ENCODE results near the gene MRPL49.

The MRPL49 gene

DNA sequence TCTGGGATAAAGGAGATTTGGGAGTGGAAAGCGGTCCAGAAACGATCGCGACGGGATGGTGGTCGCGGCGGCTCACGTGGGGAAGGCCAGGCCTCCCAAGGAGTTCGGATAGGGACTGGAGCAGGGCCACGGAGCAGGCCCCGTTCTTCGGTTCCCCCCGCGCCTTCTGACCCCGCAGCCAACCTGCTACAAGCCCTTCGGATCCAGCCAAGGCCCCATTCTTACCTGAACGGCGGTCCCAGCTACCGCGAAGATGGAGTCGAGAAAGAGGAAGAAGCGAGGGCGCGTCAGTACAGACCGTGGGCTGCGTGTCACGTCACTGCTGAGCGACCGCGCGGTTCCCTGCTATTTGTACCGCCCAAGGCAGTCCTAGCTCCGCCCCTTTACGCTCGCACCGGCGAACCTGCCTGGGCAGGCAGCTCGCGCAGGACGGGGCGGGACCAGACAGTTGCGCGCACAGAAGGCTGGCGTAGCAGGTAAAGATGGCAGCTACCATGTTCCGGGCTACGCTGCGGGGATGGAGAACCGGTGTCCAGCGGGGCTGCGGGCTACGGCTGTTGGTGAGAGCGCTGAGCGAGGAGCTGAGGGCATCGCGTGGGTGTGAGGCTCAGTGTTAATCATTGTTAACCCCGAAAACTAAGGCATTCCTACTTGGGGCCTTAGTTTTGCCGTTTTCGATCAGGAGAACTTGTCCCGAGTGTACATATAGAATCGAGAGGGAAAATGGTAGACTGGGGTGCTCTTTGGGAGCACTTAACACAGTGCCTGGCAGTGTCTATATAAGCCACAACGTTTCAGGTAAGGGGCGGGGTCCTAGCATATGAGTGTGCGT lies at the start of gene MRPL49, which contains the start of gene FAU:
TSS of gene MRPL49 (plus strand) at position 457 of the 832 bp plus-strand sequence. CDS start at position 483, 26 bp downstream.
TSS of gene FAU (minus strand) at position 270 of the 832 bp plus-strand sequence. CDS start 321 bp downstream, outside the sequence.
- H3K9ac ChIP-seq (ENCODE audit: low read depth, low read length), result peak within 1 kb of the TSS; percentile 94
- H3K36me3 ChIP-seq (ENCODE audit: control insufficient read depth, insufficient read depth, low read length), result peaks cover 63% of the 10 kb centered on the region
- H3K27me3 ChIP-seq (ENCODE audit: control insufficient read depth, insufficient read depth, low read length), result no peaks in the 10 kb centered on the region
- peak within 1 kb of the TSS; percentile 84 for H3K4me3 ChIP-seq (ENCODE audit: low read depth, low read length)
- H3K9me3 ChIP-seq (ENCODE audit: control insufficient read depth, insufficient read depth, low read length), result no peaks in the 10 kb centered on the region
- H3K4me1 ChIP-seq (ENCODE audit: control insufficient read depth, insufficient read depth, low read length), result peaks cover 5% of the 10 kb centered on the region
- H3K27ac ChIP-seq (ENCODE audit: low read depth, low read length), result peak within 1 kb of the TSS; percentile 82

DNA sequence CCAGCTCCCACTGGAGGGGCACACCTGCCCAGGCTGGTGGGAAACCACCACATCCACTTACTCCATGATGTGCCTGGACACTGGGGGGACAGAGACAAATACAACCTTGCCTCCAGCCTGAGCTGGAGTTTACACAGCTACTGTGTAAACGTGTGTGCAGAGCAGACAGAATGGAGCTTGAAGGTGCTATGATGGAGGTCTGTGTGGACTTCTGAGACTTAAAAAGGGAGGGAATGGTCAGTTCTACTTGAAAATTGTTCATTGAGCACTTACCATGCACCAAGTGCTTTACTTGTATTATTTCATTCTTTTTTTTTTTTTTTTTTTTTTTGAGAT lies 49.5 kb upstream of the MRPL49 start:
- Histone ChIP-seq H3K4me1 (ENCODE audit: control insufficient read depth, insufficient read depth, low read length) (no peaks in the 10 kb centered on the region; the same call in 1 of the 2 replicates), H3K27ac (ENCODE audit: low read depth, low read length) (no peak overlapping the region), H3K27me3 (ENCODE audit: control insufficient read depth, insufficient read depth, low read length) (no peaks in the 10 kb centered on the region), H3K4me3 (ENCODE audit: low read depth, low read length) (no peak overlapping the region), H3K9me3 (ENCODE audit: control insufficient read depth, insufficient read depth, low read length) (no peaks in the 10 kb centered on the region), H3K9ac (ENCODE audit: low read depth, low read length) (no peak overlapping the region), H3K36me3 (ENCODE audit: control insufficient read depth, insufficient read depth, low read length) (peaks cover 19% of the 10 kb centered on the region)

GRCh38 chr11:65077451-65077850 lies 44.7 kb upstream of the MRPL49 start:
- H3K9ac ChIP-seq (ENCODE audit: low read depth, low read length), result no peak overlapping the region
- no peaks in the 10 kb centered on the region for H3K27me3 ChIP-seq (ENCODE audit: control insufficient read depth, insufficient read depth, low read length)
- H3K4me3 ChIP-seq (ENCODE audit: low read depth, low read length), result no peak overlapping the region
- H3K27ac ChIP-seq (ENCODE audit: low read depth, low read length), result no peak overlapping the region
- peaks cover 57% of the 10 kb centered on the region for H3K36me3 ChIP-seq (ENCODE audit: control insufficient read depth, insufficient read depth, low read length)
- H3K9me3 ChIP-seq (ENCODE audit: control insufficient read depth, insufficient read depth, low read length), result no peaks in the 10 kb centered on the region
- H3K4me1 ChIP-seq (ENCODE audit: control insufficient read depth, insufficient read depth, low read length), result no peaks in the 10 kb centered on the region

DNA sequence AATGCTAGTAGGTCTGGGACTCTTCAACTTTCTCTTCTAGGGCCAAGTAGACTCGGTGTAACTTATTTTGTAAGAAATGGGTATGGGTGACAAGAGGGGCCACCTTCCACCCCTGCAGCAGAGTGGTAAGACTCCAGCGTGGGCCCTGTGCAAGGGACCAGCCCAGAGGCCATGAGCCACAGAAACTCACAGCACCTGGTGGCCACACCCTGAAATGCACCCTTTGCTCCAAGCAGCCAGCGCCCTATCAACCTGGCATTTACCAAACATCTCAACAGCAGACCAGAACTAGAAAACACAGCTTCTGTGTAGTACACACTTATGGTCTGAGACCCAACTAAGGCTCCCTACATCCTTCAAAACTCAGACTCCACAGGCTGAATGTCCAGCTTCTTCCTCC lies 44.0 kb upstream of the MRPL49 start:
- H3K4me3 ChIP-seq (ENCODE audit: low read depth, low read length), result no peak overlapping the region
- no peak overlapping the region for H3K27ac ChIP-seq (ENCODE audit: low read depth, low read length)
- H3K27me3 ChIP-seq (ENCODE audit: control insufficient read depth, insufficient read depth, low read length), result no peaks in the 10 kb centered on the region
- peaks cover 5% of the 10 kb centered on the region for H3K4me1 ChIP-seq (ENCODE audit: control insufficient read depth, insufficient read depth, low read length)
- no peaks in the 10 kb centered on the region for H3K9me3 ChIP-seq (ENCODE audit: control insufficient read depth, insufficient read depth, low read length)
- H3K36me3 ChIP-seq (ENCODE audit: control insufficient read depth, insufficient read depth, low read length), result peaks cover 57% of the 10 kb centered on the region
- no peak overlapping the region for H3K9ac ChIP-seq (ENCODE audit: low read depth, low read length)

GRCh38 chr11:65078786-65079342 lies 43.3 kb upstream of the MRPL49 start:
- H3K9ac ChIP-seq (ENCODE audit: low read depth, low read length), result no peak overlapping the region
- H3K27me3 ChIP-seq (ENCODE audit: control insufficient read depth, insufficient read depth, low read length), result no peaks in the 10 kb centered on the region
- no peaks in the 10 kb centered on the region for H3K9me3 ChIP-seq (ENCODE audit: control insufficient read depth, insufficient read depth, low read length)
- H3K4me1 ChIP-seq (ENCODE audit: control insufficient read depth, insufficient read depth, low read length), result peaks cover 6% of the 10 kb centered on the region
- no peak overlapping the region for H3K27ac ChIP-seq (ENCODE audit: low read depth, low read length)
- no peak overlapping the region for H3K4me3 ChIP-seq (ENCODE audit: low read depth, low read length)
- H3K36me3 ChIP-seq (ENCODE audit: control insufficient read depth, insufficient read depth, low read length), result peaks cover 57% of the 10 kb centered on the region

DNA sequence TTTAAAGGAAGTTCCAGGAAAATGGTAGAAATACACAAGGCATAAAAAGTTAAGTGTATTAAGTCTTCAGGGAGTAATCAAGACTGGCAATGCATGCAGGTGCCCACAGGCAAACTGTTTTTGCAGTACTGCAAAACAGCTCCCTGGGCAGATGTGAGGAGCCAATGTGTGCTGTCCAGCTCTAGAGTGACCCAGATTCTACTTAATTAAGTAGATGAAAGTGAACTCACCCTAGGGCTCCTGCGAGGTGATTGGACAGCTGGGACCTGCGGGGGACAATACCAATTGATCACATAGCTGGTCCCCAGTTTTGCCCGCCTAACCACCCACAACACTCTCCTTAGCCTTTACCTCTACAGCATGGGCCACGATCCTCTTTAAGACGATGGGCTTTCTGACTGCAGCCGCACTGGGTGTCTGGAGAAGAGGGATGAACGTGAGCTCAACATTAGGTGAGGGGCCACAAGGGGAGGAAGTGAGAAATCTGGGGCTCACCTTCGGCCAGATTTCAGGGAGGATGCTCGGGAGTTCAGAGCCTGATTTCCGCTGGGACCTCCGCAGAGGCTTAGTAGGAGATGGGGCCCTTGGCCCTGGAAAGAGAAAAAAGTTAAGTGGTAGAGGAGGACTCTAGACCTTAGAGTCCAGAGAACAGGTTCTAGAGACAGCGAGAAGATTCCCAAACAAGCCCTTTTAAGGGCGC lies 38.8 kb upstream of the MRPL49 start:
- Histone ChIP-seq H3K27me3 (ENCODE audit: control insufficient read depth, insufficient read depth, low read length) (no peaks in the 10 kb centered on the region), H3K4me3 (ENCODE audit: low read depth, low read length) (peak overlapping the region; percentile 99), H3K36me3 (ENCODE audit: control insufficient read depth, insufficient read depth, low read length) (peaks cover 48% of the 10 kb centered on the region), H3K27ac (ENCODE audit: low read depth, low read length) (peak overlapping the region; percentile 97), H3K4me1 (ENCODE audit: control insufficient read depth, insufficient read depth, low read length) (peaks cover 6% of the 10 kb centered on the region), H3K9ac (ENCODE audit: low read depth, low read length) (peak overlapping the region; percentile 95), H3K9me3 (ENCODE audit: control insufficient read depth, insufficient read depth, low read length) (no peaks in the 10 kb centered on the region)

GRCh38 chr11:65083834-65084597 lies 38.1 kb upstream of the MRPL49 start, which contains the start of the genes CDCA5 and ZFPL1:
TSS of gene CDCA5 (minus strand) at chr11:65084040. CDS start at chr11:65083978, 62 bp downstream.
TSS of gene ZFPL1 (plus strand) at chr11:65084222. CDS start at chr11:65084699, 477 bp downstream.
- peaks cover 6% of the 10 kb centered on the region for H3K4me1 ChIP-seq (ENCODE audit: control insufficient read depth, insufficient read depth, low read length)
- H3K36me3 ChIP-seq (ENCODE audit: control insufficient read depth, insufficient read depth, low read length), result peaks cover 48% of the 10 kb centered on the region
- no peaks in the 10 kb centered on the region for H3K27me3 ChIP-seq (ENCODE audit: control insufficient read depth, insufficient read depth, low read length)
- H3K4me3 ChIP-seq (ENCODE audit: low read depth, low read length), result peak within 1 kb of the TSS; percentile 99
- H3K27ac ChIP-seq (ENCODE audit: low read depth, low read length), result peak within 1 kb of the TSS; percentile 97
- H3K9me3 ChIP-seq (ENCODE audit: control insufficient read depth, insufficient read depth, low read length), result no peaks in the 10 kb centered on the region
- H3K9ac ChIP-seq (ENCODE audit: low read depth, low read length), result peak within 1 kb of the TSS; percentile 95

- Histone ChIP-seq H3K27me3 (ENCODE audit: control insufficient read depth, insufficient read depth, low read length) (no peaks in the 10 kb centered on the region), H3K4me3 (ENCODE audit: low read depth, low read length) (peak overlapping the region; percentile 99), H3K9ac (ENCODE audit: low read depth, low read length) (peak overlapping the region; percentile 79), H3K36me3 (ENCODE audit: control insufficient read depth, insufficient read depth, low read length) (peaks cover 45% of the 10 kb centered on the region), H3K9me3 (ENCODE audit: control insufficient read depth, insufficient read depth, low read length) (no peaks in the 10 kb centered on the region), H3K27ac (ENCODE audit: low read depth, low read length) (peak overlapping the region; percentile 97), H3K4me1 (ENCODE audit: control insufficient read depth, insufficient read depth, low read length) (peaks cover 6% of the 10 kb centered on the region)
Measured at GRCh38 chr11:65084598-65085375, 37.3 kb upstream of the MRPL49 start.

GRCh38 chr11:65085446-65085845 lies 36.7 kb upstream of the MRPL49 start:
- Histone ChIP-seq H3K27me3 (ENCODE audit: control insufficient read depth, insufficient read depth, low read length) (no peaks in the 10 kb centered on the region), H3K27ac (ENCODE audit: low read depth, low read length) (no peak overlapping the region), H3K4me3 (ENCODE audit: low read depth, low read length) (no peak overlapping the region), H3K4me1 (ENCODE audit: control insufficient read depth, insufficient read depth, low read length) (peaks cover 6% of the 10 kb centered on the region), H3K36me3 (ENCODE audit: control insufficient read depth, insufficient read depth, low read length) (peaks cover 40% of the 10 kb centered on the region), H3K9ac (ENCODE audit: low read depth, low read length) (no peak overlapping the region), H3K9me3 (ENCODE audit: control insufficient read depth, insufficient read depth, low read length) (no peaks in the 10 kb centered on the region)

GRCh38 chr11:65086809-65087208 lies 35.3 kb upstream of the MRPL49 start:
- Histone ChIP-seq H3K4me3 (ENCODE audit: low read depth, low read length) (no peak overlapping the region), H3K9me3 (ENCODE audit: control insufficient read depth, insufficient read depth, low read length) (no peaks in the 10 kb centered on the region), H3K9ac (ENCODE audit: low read depth, low read length) (no peak overlapping the region), H3K27ac (ENCODE audit: low read depth, low read length) (no peak overlapping the region), H3K36me3 (ENCODE audit: control insufficient read depth, insufficient read depth, low read length) (peaks cover 28% of the 10 kb centered on the region), H3K4me1 (ENCODE audit: control insufficient read depth, insufficient read depth, low read length) (peaks cover 6% of the 10 kb centered on the region), H3K27me3 (ENCODE audit: control insufficient read depth, insufficient read depth, low read length) (no peaks in the 10 kb centered on the region)

Measured in HUES48 (cell line).